ENCODE data around the gene NFE2L2. TPM values are rescaled to one million over a fixed set of nuclear protein-coding genes. Genes with fewer than 3 reads are reported as not detected.

The NFE2L2 gene
- total and polyA plus RNA-seq, 2 donors (not counting 1 experiment from before 2014, with no cell fraction given): 142 to 166 TPM

GRCh38 chr2:177295484-177295883, 31.0 kb upstream of the NFE2L2 start:
- H2AFZ ChIP-seq (ENCODE audit: low read length): no peak overlapping the region
- no peaks in the 10 kb centered on the region for H4K20me1 ChIP-seq (ENCODE audit: control insufficient read depth, extremely low read depth, insufficient read depth, low read length)
- no peaks in the 10 kb centered on the region for H3K4me1 ChIP-seq (ENCODE audit: control insufficient read depth, extremely low read depth, insufficient read depth, low read length)
- H3K4me3 ChIP-seq (replicated peaks in 1 of 4; ENCODE audit: control extremely low read depth in 1 of 4, insufficient read depth in 1 of 4, low read depth in 3 of 4, low read length in 4 of 4): peak overlapping the region in 3 of 4 experiments; percentile 20 to 42 (median 31)
- H3K36me3 ChIP-seq (ENCODE audit: control insufficient read depth, insufficient read depth, low read length): no peaks in the 10 kb centered on the region
- H3K27me3 ChIP-seq (ENCODE audit: control insufficient read depth, insufficient read depth, low read length): no peaks in the 10 kb centered on the region
- peak; percentile 65 to 82 for DNase-seq (ENCODE audit: low read depth in 2 of 2)
- H3K4me2 ChIP-seq (ENCODE audit: extremely low read depth, insufficient read depth, low read length): peak overlapping the region; percentile 60
- no peaks in the 10 kb centered on the region for H3K79me2 ChIP-seq (ENCODE audit: control insufficient read depth, insufficient read depth, low read length)
- TF ChIP-seq CTCF (conservative IDR thresholded peaks at IDR 0.05 in 1 of 2, IDR thresholded peaks at IDR 0.05 in 1 of 2; ENCODE audit: low read depth in 1 of 2, low read length in 2 of 2) (no peak), EZH2 (IDR thresholded peaks at IDR 0.05; ENCODE audit: low read length, missing control alignments) (no peak)
- no peak overlapping the region for H3K9ac ChIP-seq (ENCODE audit: insufficient read depth, low read length)
- peak overlapping the region; percentile 1 for H3K27ac ChIP-seq (ENCODE audit: insufficient read depth, low read length)
- H3K9me3 ChIP-seq (ENCODE audit: control insufficient read depth, insufficient read depth, low read depth, low read length): no peaks in the 10 kb centered on the region

- Histone ChIP-seq H4K20me1 (ENCODE audit: control insufficient read depth, extremely low read depth, insufficient read depth, low read length) (no peaks in the 10 kb centered on the region), H3K9me3 (ENCODE audit: control insufficient read depth, insufficient read depth, low read depth, low read length) (no peaks in the 10 kb centered on the region), H3K4me2 (ENCODE audit: extremely low read depth, insufficient read depth, low read length) (no peak overlapping the region), H3K36me3 (ENCODE audit: control insufficient read depth, insufficient read depth, low read length) (no peaks in the 10 kb centered on the region), H2AFZ (ENCODE audit: low read length) (no peak overlapping the region), H3K4me1 (ENCODE audit: control insufficient read depth, extremely low read depth, insufficient read depth, low read length) (no peaks in the 10 kb centered on the region), H3K4me3 (replicated peaks in 1 of 4; ENCODE audit: control extremely low read depth in 1 of 4, insufficient read depth in 1 of 4, low read depth in 3 of 4, low read length in 4 of 4) (no peak overlapping the region), H3K27me3 (ENCODE audit: control insufficient read depth, insufficient read depth, low read length) (no peaks in the 10 kb centered on the region), H3K79me2 (ENCODE audit: control insufficient read depth, insufficient read depth, low read length) (no peaks in the 10 kb centered on the region), H3K27ac (ENCODE audit: insufficient read depth, low read length) (no peak overlapping the region), H3K9ac (ENCODE audit: insufficient read depth, low read length) (no peak overlapping the region)
- no peak for TF ChIP-seq EZH2 (IDR thresholded peaks at IDR 0.05; ENCODE audit: low read length, missing control alignments)
- no peak for TF ChIP-seq CTCF (conservative IDR thresholded peaks at IDR 0.05 in 1 of 2, IDR thresholded peaks at IDR 0.05 in 1 of 2; ENCODE audit: low read depth in 1 of 2, low read length in 2 of 2)
- no peak for DNase-seq (ENCODE audit: low read depth in 2 of 2)
Measured at GRCh38 chr2:177291701-177292100, 27.2 kb upstream of the NFE2L2 start.

GRCh38 chr2:177289824-177290628, 25.5 kb upstream of the NFE2L2 start:
- H3K27me3 ChIP-seq (ENCODE audit: control insufficient read depth, insufficient read depth, low read length): no peaks in the 10 kb centered on the region
- DNase-seq (ENCODE audit: low read depth in 2 of 2): no peak

More at GRCh38 chr2:177289824-177290628, 25.5 kb upstream of the NFE2L2 start:
- TF ChIP-seq CTCF (conservative IDR thresholded peaks at IDR 0.05 in 1 of 2, IDR thresholded peaks at IDR 0.05 in 1 of 2; ENCODE audit: low read depth in 1 of 2, low read length in 2 of 2): no peak
- no peak for TF ChIP-seq EZH2 (IDR thresholded peaks at IDR 0.05; ENCODE audit: low read length, missing control alignments)
- Histone ChIP-seq H3K4me2 (ENCODE audit: extremely low read depth, insufficient read depth, low read length) (no peak overlapping the region), H2AFZ (ENCODE audit: low read length) (no peak overlapping the region), H3K27ac (ENCODE audit: insufficient read depth, low read length) (no peak overlapping the region), H3K9me3 (ENCODE audit: control insufficient read depth, insufficient read depth, low read depth, low read length) (no peaks in the 10 kb centered on the region), H3K79me2 (ENCODE audit: control insufficient read depth, insufficient read depth, low read length) (no peaks in the 10 kb centered on the region), H3K36me3 (ENCODE audit: control insufficient read depth, insufficient read depth, low read length) (no peaks in the 10 kb centered on the region), H3K4me1 (ENCODE audit: control insufficient read depth, extremely low read depth, insufficient read depth, low read length) (no peaks in the 10 kb centered on the region), H3K4me3 (replicated peaks in 1 of 4; ENCODE audit: control extremely low read depth in 1 of 4, insufficient read depth in 1 of 4, low read depth in 3 of 4, low read length in 4 of 4) (no peak overlapping the region), H3K9ac (ENCODE audit: insufficient read depth, low read length) (no peak overlapping the region), H4K20me1 (ENCODE audit: control insufficient read depth, extremely low read depth, insufficient read depth, low read length) (no peaks in the 10 kb centered on the region)

Data from fibroblast of lung (primary cell).